ENCODE measurements around the gene CA9. TPM values are rescaled to one million over a fixed set of nuclear protein-coding genes. Genes with fewer than 3 reads are reported as not detected.

CA9 gene
- total and polyA plus RNA-seq, 9 of the 15 experiments (the other 6 are each of a cell fraction or from before 2014, with no cell fraction given) = 0.15 to 10.6 (median 0.60) TPM; not detected in 4

DNA sequence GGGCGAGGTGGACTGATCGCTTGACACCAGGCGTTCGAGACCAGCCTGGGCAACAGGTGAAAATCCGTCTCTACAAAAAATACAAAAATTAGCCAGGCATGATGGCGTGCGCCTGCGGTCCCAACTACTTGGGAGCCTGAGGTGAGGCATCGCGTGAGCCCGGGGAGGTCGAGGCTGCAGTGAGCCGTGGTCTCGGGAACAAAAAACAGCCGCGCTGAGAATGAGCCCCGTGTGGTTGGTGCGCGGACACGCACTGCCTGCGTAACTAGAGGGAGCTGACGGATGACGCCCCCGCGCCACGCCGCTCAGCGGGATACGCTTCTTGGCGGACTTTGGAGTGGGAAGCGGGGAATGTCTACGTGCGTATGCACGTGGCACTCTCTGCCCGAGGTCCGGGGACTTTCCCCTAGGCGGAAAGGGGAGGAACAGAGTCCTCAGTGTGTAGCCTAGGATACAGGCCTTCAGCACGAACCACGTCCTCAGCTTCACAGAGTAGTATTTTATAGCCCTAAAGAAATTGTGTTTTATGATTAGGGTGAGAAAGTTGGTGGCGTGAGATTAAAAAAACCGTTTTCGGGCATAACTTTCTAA, 16.1 kb upstream of the CA9 start, which contains the start of gene RMRP (continued):
- TF ChIP-seq, protein P1, sequence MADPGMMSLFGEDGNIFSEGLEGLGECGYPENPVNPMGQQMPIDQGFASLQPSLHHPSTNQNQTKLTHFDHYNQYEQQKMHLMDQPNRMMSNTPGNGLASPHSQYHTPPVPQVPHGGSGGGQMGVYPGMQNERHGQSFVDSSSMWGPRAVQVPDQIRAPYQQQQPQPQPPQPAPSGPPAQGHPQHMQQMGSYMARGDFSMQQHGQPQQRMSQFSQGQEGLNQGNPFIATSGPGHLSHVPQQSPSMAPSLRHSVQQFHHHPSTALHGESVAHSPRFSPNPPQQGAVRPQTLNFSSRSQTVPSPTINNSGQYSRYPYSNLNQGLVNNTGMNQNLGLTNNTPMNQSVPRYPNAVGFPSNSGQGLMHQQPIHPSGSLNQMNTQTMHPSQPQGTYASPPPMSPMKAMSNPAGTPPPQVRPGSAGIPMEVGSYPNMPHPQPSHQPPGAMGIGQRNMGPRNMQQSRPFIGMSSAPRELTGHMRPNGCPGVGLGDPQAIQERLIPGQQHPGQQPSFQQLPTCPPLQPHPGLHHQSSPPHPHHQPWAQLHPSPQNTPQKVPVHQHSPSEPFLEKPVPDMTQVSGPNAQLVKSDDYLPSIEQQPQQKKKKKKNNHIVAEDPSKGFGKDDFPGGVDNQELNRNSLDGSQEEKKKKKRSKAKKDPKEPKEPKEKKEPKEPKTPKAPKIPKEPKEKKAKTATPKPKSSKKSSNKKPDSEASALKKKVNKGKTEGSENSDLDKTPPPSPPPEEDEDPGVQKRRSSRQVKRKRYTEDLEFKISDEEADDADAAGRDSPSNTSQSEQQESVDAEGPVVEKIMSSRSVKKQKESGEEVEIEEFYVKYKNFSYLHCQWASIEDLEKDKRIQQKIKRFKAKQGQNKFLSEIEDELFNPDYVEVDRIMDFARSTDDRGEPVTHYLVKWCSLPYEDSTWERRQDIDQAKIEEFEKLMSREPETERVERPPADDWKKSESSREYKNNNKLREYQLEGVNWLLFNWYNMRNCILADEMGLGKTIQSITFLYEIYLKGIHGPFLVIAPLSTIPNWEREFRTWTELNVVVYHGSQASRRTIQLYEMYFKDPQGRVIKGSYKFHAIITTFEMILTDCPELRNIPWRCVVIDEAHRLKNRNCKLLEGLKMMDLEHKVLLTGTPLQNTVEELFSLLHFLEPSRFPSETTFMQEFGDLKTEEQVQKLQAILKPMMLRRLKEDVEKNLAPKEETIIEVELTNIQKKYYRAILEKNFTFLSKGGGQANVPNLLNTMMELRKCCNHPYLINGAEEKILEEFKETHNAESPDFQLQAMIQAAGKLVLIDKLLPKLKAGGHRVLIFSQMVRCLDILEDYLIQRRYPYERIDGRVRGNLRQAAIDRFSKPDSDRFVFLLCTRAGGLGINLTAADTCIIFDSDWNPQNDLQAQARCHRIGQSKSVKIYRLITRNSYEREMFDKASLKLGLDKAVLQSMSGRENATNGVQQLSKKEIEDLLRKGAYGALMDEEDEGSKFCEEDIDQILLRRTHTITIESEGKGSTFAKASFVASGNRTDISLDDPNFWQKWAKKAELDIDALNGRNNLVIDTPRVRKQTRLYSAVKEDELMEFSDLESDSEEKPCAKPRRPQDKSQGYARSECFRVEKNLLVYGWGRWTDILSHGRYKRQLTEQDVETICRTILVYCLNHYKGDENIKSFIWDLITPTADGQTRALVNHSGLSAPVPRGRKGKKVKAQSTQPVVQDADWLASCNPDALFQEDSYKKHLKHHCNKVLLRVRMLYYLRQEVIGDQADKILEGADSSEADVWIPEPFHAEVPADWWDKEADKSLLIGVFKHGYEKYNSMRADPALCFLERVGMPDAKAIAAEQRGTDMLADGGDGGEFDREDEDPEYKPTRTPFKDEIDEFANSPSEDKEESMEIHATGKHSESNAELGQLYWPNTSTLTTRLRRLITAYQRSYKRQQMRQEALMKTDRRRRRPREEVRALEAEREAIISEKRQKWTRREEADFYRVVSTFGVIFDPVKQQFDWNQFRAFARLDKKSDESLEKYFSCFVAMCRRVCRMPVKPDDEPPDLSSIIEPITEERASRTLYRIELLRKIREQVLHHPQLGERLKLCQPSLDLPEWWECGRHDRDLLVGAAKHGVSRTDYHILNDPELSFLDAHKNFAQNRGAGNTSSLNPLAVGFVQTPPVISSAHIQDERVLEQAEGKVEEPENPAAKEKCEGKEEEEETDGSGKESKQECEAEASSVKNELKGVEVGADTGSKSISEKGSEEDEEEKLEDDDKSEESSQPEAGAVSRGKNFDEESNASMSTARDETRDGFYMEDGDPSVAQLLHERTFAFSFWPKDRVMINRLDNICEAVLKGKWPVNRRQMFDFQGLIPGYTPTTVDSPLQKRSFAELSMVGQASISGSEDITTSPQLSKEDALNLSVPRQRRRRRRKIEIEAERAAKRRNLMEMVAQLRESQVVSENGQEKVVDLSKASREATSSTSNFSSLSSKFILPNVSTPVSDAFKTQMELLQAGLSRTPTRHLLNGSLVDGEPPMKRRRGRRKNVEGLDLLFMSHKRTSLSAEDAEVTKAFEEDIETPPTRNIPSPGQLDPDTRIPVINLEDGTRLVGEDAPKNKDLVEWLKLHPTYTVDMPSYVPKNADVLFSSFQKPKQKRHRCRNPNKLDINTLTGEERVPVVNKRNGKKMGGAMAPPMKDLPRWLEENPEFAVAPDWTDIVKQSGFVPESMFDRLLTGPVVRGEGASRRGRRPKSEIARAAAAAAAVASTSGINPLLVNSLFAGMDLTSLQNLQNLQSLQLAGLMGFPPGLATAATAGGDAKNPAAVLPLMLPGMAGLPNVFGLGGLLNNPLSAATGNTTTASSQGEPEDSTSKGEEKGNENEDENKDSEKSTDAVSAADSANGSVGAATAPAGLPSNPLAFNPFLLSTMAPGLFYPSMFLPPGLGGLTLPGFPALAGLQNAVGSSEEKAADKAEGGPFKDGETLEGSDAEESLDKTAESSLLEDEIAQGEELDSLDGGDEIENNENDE (IDR thresholded peaks at IDR 0.05; ENCODE audit: low read depth, low read length) = no peak
- TF ChIP-seq BRCA1 (IDR thresholded peaks at IDR 0.05) (no peak), BRCA1 (CRISPR knock-in tag; IDR thresholded peaks at IDR 0.05) (no peak), PTBP1 (IDR thresholded peaks at IDR 0.05; ENCODE audit: low read depth, low read length) (0 out of 2 replicates have a peak, but pooled peaks have one; percentile 18), NKRF (IDR thresholded peaks at IDR 0.05; ENCODE audit: borderline replicate concordance) (peak; percentile 84; the same call in 1 of the 2 replicates), ZSCAN32 (CRISPR knock-in tag; IDR thresholded peaks at IDR 0.05) (no peak), CREM (IDR thresholded peaks at IDR 0.05; ENCODE audit: low read depth) (peak; percentile 94), CBX2 (IDR thresholded peaks at IDR 0.05; ENCODE audit: insufficient read depth, low read length, poor library complexity, severe bottlenecking) (no peak), ZNF77 (CRISPR knock-in tag; IDR thresholded peaks at IDR 0.05) (no peak), THRA (IDR thresholded peaks at IDR 0.05) (no peak), ZNF445 (CRISPR knock-in tag; IDR thresholded peaks at IDR 0.05; ENCODE audit: low read depth) (no peak)
- TF ChIP-seq, protein P2, sequence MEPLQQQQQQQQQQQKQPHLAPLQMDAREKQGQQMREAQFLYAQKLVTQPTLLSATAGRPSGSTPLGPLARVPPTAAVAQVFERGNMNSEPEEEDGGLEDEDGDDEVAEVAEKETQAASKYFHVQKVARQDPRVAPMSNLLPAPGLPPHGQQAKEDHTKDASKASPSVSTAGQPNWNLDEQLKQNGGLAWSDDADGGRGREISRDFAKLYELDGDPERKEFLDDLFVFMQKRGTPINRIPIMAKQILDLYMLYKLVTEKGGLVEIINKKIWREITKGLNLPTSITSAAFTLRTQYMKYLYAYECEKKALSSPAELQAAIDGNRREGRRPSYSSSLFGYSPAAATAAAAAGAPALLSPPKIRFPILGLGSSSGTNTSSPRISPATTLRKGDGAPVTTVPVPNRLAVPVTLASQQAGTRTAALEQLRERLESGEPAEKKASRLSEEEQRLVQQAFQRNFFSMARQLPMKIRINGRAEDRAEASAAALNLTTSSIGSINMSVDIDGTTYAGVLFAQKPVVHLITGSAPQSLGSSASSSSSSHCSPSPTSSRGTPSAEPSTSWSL (CRISPR knock-in tag; IDR thresholded peaks at IDR 0.05; ENCODE audit: borderline replicate concordance) = no peak

All from K562 (cell line).